HG03571 (cell line): Measurements from ENCODE around the gene LMNTD2.
"Not testable (repeated sequence)": the region's sequence is repeated elsewhere in the genome, so short reads cannot be mapped to it uniquely, and the experiment has no call there.

Source experiments
- ATAC-seq: cut with Tn5 transposase; IDR thresholded peaks from one replicate; pipeline ENCODE4 v1.9.1; 2021; ENCODE audit not compliant: unreplicated experiment

The LMNTD2 gene

DNA sequence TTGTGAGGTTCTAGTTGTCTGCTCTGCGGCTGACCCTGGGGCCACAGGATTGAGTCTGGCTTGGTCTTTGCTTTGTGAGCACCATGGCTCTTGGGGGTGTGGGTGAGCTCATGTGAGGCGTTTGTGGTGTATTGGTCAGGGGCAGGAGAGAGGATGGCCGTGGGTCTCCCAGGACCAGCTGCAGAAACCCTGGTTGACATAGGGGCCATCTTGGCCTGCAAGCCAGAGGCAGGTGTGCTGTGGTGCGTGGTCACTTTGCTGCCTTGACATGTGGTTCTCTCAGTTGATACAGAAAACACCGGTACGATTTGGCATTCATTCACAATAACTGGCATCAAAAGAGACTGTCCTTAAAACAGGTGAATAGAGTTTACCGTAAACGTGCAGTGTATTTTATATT, 27.0 kb upstream of the LMNTD2 start:
- no peak for ATAC-seq

DNA sequence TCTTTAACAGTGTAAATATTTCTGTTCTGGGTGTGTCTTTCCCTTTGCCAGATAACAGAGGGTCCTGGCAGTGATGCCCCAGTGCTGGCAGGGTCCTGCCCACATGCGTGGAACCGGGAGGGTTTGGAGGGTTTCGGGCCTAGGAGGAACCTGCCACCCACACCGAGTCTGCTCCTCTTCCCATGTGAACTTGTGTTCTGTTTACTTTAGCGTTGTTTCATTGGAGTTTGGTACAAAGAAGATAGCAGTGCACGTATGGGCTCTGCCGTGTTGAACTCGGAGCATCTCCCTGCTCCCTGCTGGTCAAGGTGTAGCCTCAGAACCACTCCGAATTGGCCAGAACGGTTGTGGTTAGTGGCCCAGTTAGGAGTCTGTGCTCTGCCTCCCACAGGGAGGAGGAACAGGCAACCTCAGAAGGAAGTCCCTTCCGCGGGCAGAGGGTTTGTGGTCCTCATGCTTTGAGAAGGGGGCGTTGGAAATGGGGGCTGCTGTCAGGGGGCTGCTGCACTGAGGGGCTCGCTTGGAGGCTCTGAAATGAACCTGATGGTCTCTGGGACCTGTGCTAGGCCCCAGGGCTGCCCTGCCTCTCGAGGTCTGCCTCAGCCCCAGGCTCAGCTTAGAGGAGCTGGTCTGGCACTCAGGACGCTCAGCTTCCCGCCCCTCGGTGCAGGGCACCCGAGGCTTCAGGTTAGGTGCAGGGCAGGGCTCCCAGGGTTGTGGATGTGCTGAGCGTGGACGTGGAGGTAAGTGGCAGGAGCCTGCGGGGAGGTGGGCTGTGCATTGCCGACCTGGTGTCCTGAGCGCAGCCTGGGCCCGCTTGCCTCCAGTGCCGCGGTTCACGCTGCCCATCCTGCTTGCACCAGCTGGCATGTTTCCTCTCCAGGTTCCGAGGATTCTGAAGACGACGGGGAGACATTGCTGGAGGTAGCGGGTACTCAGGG, 26.1 kb upstream of the LMNTD2 start:
- ATAC-seq = no peak

GRCh38 chr11:584287-584686, 23.7 kb upstream of the LMNTD2 start:
- no peak for ATAC-seq

DNA sequence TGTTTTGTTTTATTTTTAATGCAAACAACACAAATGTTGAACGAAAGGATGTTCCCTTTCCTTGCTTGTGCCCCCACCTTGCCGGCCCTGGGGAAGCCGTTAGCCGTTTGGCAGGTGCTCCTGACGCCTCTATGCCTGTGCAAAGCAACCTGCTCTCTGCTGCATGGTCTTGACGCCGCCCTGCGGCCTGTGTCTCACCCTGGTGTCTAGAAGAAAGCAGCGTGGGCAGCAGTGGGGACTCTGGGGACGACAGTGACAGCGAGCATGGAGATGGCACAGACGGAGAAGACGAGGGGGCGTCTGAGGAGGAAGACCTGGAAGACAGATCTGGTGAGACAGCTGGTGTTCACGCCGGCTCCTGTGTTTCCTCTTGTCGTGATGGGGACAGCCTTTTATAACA, 21.2 kb upstream of the LMNTD2 start:
- ATAC-seq = no peak

DNA sequence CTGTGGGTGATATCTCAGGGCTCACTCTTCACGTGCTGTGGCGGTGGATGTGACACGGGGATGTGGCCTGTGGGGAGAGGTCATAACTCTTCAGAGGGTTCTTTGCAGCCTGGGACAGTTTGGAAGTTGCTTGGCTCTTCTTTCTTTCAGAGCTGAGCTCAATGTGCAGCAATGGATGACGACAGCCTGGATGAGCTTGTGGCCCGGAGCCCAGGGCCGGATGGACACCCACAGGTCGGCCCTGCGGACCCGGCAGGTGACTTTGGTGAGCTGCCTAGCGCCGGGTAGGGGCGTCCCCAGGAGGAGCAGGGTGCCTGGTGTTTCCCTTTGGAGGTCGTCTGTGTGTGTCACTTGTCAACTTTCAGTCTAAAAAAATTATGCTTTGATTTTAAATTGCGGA, 20.8 kb upstream of the LMNTD2 start:
- no peak for ATAC-seq

DNA sequence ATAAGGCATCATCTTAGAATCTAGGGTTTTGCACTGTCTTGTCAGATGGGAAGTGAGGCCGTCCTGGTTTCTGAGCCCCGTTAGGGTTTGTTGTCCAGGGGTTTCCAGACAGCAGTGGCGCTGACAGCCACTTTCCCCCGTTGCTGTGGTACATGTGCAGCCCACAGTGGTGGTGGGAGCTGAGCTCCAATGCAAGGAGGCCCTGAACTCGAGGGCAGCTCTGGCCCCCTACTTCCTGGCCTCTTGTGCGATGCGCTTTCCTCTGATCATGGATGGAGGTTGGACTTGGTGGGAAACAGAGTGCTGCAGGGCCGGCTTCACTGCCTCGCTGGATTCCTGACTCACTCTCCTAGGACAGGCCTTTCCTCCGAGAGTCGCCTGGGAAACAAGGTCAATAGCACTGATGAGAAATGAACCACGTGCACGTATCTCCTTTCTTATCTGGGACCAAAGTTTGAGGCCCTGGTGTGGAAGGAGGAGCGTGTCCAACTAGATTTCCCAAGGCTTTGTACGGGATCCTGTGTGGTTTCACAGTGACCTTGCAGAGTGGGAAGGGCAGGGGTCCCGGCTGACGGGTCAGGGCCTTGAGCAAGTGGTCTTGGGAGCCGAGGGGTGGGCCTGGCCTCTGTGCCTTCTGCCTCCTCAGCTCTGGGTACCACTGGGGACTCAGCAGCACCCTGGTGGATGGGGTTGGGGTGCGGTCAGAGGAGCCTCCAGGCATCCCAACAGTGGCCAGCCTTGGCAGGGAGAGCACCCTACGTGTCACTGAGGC, 19.5 kb upstream of the LMNTD2 start:
- ATAC-seq = no peak

DNA sequence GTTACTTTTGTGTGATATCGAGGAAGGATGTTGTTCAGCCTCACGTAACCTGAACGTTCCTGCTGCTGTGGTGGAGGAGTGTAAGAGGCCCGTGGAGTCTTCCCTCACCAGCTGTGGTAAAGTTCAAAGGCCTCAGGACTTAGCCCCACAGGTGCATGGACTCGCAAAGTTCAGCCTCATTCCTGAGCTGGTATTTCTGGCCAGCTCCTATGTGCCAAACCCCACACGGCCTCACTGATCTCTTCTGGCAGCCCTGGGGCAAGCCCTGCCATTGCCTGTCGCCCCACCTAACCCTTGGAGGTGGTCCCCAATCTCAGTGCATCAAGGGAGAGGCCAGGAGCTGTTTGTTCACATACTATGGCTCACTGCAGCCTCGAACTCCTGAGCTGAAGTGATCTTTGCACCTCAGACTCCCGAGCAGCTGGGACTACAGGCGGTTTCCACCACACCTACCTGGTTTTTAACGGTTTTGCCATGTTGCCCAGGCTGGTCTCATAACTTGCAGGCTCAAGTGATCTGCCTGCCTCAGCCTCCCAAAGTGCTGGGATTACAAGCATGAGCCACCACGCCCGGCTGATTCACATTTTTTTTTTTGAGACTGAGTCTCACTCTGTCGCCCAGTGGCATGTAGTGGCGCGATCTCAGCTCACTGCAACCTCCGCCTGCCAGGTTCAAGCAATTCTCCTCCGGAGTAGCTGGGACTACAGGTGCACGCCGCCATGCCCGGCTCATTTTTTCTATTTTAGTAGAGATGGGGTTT, 17.9 kb upstream of the LMNTD2 start:
- no peak for ATAC-seq

GRCh38 chr11:577611-577894, 17.0 kb upstream of the LMNTD2 start:
- no peak for ATAC-seq

GRCh38 chr11:576811-577610, 16.5 kb upstream of the LMNTD2 start:
- ATAC-seq = no peak

- peak; percentile 70 for ATAC-seq
These were observed 15.6 kb upstream of the LMNTD2 start, which contains the start of gene PHRF1 for GRCh38 chr11:575996-576768. Gene PHRF1 (plus strand): TSS chr11:576470. CDS start chr11:581513, 5,043 bp downstream.

- ATAC-seq = peak; percentile 33
These were observed 14.9 kb upstream of the LMNTD2 start for GRCh38 chr11:575313-575995.

GRCh38 chr11:574632-575312, 14.2 kb upstream of the LMNTD2 start:
- no peak for ATAC-seq

DNA sequence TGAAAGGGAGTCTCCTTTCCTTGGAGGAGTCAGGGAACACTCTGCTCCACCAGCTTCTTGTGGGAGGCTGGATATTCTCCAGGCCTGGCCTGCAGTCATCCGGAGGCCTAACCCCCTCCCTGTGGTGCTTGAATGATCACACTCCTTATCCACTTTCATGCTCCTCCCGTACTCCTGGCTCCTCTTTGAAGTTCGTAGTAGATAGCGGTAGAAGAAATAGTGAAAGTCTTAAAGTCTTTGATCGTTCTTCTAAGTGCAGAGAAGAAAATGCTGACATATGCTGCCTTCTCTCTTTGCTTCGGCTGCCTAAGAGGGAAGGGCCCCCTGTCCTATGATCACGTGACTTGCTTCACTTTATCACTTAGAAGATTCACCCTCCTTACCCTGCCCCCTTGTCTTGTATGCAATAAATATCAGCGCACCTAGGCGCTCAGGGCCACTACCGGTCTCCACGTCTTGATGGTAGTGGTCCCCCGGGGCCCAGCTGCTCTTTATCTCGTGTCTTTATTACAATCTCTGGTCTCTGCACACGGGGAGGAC, 13.6 kb upstream of the LMNTD2 start:
- ATAC-seq = not testable (repeated sequence)

- ATAC-seq = no peak
These were observed 12.7 kb upstream of the LMNTD2 start for GRCh38 chr11:573146-573759.

GRCh38 chr11:571802-572185, 11.3 kb upstream of the LMNTD2 start:
- ATAC-seq = no peak

DNA sequence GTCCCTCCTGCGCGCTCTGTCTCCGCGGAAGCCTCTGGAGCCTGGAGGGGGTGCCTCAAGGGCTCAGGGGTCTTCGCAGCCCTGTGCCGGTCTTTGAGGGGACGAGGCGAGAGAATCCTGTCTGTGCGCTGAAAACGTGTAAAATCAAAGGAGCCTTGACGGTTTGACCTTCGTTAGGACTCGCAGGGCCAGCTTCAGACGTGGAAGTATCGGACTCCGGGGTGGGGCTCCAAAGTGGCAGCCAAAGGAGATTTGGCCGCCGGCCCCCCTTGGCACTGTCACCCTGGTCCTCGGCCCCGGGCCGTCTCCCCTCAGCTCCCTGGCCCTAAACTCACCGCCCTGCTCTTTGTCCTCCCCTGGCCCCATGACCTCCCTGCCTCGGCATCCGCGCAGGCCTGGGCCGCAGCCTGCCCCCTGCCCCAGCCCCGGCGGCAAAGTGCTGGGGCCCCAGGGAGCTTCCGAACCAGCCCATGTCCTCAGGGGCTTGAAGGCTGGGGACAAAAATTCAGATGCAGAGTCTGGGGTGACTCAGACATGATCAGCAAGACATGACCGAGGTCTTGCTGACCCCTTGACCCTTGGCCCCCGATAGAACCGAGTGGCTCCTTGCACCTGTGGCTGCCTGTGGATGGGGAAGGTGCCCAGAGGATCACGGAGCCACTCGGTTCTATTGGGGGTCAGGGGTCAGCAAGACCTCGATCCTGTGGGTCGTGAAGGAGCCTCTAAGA, 8.8 kb upstream of the LMNTD2 start:
- no peak for ATAC-seq
